HG03103 (cell line): Measurements from ENCODE around the gene TERT.

Experiments
- ATAC-seq: cut with Tn5 transposase; IDR thresholded peaks from one replicate; pipeline ENCODE4 v1.9.1; 2021; ENCODE audit warnings: low read depth; ENCODE audit not compliant: unreplicated experiment

TERT gene

DNA sequence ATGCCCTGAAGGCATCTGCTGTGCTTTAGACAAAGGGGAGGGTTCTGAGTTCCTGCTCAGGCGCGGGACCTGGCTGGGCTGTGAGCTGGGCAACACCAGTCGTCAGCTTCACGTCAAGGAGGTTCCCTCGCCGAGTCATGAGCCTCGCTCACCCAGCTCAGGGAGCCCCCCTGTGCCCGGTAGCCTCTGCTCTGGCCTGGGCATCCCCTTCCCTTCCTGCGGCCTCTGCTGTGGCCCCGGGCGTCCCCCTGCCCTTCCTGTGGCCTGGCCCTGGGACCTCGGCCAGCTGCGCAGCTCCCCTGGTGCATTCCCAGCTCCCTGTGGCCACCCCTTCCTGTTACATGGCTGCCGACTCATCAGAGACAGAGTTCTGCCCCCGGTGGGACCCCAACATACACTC, 29.8 kb downstream of the TERT start:
- no peak for ATAC-seq

DNA sequence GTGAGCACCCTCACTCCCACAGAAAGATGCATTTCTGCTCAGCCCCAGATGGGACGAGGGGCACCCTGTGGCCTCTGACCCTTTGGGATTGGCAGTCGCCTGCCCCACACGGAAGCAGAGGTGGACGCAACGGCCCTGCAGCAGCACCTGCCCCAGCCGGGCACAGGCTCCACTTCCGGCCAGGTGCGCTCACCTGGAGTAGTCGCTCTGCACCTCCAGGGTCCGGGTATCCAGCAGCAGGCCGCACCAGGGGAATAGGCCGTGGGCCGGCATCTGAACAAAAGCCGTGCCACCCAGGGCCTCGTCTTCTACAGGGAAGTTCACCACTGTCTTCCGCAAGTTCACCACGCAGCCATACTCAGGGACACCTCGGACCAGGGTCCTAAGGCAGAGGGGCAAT, 30.7 kb downstream of the TERT start:
- ATAC-seq, result no peak

DNA sequence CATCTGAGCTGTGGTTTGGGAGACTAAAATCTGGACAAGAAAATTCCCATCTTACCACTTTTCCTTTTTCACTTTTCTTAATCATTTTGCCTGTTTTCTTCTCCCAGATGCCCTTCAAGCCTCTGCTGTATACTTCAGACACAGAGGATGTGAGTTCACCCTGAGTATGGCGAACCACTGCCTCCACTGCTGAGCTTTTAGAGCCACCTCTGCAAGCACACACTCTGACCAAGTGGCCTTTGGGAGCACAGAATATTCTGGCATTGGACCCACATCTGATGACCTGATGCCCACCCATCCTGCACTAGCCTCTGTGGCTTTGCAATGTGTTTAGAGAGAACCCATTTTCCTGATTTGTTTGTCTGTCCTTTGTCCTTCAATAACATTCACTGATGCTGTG, 32.5 kb downstream of the TERT start:
- no peak for ATAC-seq

DNA sequence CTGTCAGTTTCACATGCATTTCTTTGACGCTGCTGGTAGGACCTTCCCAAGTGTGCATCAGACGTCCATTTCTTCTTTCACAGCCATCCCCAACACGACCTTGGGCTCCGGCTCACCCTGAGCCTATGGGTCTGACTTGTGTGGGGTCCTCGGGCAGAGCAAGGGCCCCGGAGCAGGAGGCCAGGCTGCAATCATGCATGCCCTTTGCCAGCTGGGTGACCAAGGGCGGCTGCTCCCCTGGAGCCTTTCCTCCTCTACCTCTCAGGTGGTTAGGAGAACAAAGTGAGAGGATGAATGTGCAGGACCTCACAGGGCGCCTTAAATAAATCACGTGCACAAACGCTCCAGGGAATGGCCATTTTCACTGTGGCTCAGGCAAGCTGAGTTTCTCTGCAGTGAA, 33.2 kb downstream of the TERT start:
- ATAC-seq, result no peak

DNA sequence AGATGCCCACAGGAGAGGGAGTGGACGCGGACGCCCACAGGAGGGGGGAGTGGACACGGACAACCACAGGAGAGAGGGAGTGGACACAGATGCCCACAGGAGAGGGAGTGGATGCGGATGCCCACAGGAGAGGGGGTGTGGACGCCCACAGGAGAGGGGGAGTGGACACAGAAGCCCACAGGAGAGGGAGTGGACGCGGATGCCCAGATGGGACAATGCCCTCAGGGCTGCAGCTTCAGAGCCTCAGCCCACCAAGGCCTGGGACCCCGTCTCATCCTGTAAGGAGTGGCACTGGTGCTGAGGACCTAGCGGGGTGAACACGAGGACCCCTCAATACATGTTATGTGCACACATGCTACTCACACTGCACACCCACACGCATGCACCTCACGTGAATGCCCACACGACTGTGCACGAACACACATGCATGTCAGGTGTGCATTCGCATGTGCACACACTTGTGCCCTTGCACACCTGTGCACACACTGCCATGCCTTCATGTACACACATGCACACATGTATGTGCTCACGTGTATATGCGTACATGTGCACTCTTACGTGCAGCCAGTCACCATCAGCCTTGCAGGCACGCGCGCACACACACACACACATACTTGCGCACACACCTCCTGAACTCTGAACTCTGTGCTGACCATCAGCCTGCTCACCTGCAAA, 34.9 kb downstream of the TERT start:
- ATAC-seq, result no peak

DNA sequence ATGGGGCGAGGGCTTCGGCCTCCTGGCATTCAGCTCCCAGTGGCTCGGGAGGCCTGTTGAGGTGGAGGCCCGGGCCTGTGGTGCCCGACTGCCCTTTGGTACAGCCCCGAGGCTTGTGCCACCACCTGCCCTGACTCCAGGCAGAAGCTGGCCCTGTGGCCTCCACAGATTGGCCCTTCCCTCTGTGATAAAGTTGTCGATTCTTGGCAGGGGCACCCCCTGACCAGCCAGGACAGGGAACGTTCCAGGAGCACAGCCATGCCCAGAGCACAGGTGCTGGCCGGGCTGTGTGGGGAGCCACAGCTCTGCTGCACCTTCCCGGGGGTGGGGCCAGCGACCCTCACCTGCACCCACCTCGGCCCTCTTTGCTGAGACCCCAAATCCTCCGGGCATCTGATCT, 37.0 kb downstream of the TERT start:
- ATAC-seq, result no peak

DNA sequence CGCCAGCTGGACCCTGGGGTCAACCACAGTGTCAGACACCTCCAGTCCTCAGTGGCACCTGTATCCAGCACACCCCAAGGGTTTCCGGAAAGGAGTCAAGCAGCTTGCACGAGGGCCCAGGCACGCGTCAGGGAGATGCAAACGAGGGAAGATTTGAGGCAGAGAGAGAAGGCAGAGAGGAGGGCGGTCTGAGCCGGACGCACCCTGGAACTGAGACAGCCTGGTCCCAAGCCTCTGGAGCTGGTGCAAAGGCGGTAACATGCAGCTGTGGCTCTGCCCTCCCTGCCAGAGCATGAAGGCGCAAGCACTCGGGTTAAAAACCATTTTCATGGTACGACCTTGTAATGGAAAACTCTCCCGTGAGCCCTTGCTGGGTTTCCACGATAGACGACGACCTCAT, 37.5 kb downstream of the TERT start:
- no peak for ATAC-seq

DNA sequence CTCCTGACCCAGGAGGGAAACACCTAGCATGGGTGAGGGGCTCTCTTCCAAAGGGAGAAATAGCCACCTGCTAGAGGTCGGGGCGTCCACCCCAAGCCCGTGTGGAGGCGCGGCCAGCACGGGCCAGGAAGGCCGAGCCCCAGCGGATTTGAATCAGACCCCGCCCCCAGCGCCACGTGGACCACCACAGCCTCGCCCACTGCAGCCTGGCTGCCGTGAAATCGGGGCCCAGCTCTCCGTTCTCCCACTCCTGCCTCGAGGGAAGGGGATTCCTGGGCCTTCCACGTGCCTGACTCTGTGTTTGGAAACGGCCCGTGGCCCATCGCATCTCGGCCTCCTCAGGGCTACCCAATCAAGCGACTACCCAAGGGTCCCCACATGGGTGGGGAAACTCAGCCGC, 38.1 kb downstream of the TERT start:
- no peak for ATAC-seq

DNA sequence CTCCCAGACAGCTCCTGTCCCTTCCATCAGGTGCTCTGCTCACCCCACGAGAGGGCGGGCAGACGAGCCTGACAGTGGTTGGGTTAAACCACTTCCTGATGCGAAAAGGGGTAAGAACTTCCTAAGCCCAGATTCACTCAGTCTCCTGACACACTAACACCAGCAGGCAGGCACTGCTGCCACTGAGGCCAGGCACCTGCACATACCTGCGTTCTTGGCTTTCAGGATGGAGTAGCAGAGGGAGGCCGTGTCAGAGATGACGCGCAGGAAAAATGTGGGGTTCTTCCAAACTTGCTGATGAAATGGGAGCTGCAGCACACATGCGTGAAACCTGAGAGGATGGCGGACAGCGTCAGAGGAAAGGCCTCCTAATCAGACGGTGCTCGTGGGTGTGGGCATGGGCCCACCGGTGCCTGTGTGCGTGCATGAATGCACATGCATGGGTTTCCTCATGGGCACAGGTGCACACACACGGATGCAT, 39.7 kb downstream of the TERT start:
- no peak for ATAC-seq

DNA sequence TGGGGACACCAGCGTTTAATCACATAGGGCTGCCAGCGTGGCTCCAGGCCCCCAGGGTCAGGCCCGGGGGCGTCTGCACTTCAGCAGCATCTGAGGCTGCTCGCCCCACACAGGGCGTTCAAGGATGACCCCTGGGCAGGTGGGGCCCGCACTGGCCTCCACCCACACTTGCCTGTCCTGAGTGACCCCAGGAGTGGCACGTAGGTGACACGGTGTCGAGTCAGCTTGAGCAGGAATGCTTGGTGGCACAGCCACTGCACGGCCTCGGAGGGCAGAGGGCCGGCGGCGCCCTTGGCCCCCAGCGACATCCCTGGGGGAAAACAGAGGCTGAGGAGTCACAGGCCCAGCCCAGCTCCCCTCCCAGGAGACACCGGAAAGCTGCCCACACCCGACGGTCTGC, 40.7 kb downstream of the TERT start:
- ATAC-seq, result no peak

DNA sequence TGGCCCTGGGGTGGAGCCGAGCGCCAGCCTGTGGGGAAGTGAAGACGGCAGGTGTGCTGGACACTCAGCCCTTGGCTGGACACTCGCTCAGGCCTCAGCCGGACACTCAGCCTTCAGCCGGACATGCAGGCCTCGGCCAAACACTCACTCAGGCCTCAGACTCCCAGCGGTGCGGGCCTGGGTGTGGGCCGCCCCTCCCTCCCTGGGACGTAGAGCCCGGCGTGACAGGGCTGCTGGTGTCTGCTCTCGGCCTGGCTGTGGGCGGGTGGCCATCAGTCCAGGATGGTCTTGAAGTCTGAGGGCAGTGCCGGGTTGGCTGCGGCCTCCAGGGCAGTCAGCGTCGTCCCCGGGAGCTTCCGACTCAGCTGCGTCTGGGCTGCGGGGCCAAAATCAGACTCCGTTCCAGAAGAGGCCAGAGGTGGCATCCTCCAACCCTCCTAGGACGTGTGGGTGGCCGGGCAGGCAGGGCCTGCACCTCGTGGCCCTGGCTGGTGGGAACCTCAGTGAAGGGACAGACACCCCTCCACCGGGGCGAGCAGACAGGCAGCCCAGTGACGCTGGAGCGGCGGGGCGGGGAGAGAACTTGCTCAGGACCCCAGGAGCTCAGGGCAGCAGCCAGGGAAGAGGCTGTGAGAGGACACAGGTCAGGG, 41.3 kb downstream of the TERT start:
- no peak for ATAC-seq

DNA sequence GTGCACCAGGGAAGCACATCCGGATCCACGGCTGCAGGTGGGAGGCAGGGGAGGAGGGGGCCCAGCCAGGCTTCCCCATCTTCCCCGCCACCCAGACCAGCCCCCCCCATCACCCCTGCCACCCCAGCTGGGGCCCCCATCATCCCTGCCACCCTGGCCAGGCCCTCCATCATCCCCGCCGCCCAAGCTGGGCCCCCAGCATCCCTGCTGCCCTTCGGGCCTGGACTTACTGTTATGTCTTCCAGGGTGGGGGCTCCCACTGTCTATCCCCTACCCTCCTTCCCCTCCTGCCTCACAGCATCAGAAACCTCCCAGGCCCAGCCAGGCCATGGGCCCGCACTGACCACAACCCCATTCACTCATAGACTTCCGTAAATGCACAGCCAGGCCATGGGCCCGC, 42.2 kb downstream of the TERT start:
- ATAC-seq, result no peak

DNA sequence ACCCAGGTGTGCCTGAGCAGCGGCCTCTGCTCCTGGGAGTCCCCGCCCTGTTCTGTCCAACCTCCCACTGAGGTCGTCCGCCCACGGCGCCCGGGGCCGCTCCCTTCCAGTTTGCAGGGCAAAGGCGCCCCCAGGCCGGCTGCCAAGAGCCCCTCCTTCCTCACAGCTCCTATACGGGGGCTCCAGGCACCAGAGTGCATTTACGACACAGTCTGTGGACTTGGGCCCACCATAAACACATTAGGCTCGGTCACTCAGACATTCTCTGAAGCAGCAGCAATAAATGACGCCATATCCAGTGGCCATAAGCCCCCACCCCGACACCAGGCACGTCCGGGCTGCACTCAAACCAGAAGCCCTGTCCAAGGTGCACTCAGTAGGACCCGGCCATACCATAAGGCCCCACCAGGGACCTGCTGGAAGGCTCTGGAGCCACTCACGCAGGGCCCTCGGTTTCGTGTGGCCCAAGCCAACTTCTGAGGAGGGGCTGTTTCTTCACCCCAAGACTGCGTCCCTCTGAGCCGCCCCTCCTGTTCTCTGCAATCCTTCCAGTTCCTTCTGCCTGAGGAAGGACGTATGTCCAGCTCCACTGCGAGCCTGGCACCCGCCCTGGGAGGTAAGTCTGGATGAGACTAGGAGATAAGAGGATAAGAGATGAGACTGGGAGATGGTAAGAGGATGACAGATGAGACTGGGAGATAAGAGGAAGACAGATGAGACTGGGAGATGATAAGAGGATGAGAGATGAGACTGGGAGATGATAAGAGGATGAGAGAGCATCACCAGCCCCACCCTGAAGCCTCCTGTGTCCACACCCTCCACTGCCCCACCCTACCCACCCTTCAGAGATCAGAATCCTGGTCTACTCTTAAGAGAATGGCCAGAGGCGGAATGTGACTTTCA, 42.9 kb downstream of the TERT start:
- ATAC-seq, result no peak

DNA sequence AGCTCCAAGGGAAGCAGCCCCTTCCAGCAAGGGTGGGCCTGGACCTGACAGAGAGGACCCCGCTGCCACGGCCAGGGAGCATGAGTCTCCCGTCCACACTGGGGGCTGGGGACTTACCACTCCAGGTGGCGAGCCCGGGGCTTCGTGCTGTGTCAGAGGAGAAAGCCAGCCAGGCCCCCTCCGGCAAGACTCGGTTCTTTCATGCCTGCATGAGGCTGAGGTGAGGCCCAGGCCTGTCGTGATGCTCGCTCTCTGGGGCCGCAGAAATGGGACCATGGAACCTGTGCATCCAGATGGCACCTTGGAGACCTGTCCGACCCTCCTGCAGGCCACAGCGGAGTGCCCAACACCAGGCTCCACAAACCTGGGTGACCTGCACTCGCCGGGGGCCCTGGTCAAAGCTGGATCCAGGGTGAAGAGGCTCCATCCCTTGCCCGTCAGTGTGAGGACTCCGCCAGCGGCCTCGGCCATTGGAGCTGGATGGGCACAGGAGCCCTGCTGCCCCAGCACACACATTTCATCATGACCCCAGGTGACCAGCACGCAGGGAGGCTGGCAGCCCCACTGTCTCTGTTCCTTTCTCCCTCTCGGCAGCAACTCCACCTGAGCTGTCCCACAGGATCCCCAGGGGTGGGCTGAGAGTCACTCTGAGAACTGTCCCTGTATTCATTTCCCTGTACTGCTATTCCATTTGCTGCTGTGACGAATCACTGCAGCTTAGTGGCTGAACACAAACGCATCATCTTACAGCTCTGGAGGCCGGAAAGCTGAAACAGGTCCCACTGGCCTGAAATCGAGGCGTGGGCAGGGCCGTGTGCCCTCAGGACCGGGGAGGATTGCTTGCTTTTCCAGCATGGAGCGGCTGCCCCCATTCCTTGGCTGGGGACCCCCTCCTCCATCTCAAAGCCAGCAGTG, 45.2 kb downstream of the TERT start:
- ATAC-seq, result no peak

DNA sequence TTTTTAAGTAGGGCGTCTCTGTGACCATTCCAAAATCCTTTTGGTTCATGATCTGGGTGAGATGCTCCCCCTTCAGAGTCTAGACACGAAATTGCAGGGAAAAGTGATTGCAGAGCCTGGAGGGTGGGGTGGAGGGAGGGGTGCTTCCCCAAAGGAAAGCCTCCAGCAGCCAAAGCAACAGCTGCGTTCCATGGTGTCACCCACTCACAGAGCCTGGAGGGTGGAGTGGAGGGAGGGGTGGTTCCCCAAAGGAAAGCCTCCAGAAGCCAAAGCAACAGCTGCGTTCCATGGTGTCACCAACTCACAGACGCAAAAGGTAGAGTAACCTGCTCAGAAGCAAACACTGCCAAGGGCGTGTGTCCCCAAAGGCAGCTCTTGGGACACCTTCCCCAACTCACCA, 47.1 kb downstream of the TERT start:
- ATAC-seq, result no peak

DNA sequence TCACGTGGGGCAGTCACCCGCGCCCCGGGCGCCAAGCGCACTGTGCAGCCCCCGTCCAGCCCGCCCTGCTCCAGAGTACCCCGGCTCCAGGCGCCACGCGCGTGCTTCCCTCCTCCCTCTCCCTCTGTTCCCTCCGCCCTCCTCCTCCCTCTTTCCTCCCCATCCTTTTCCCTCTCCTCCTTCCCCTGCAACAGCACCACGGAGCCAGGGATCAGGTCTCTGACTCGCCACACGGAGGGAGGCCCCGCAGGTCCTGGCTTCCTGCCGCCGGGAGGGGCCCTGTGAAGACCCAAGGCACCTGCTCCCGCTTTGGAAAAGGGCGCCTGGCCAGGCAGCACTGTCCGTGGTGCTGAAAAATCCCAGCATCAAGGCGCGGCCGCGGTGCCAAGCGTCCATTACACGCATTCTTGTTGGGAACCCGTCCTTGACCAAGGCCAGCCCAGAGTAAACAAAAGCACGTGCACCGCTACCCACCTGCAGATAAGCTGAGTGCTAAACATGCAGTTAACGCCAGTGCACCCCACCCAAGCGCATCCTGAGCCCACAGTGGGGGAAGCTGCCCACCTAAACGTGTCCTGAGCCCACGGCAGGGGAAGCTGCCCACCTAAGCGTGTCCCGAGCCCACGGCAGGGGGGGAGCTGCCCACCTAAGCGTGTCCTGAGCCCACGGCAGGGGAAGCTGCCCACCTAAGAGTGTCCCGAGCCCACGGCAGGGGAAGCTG, 48.0 kb downstream of the TERT start:
- no peak for ATAC-seq

DNA sequence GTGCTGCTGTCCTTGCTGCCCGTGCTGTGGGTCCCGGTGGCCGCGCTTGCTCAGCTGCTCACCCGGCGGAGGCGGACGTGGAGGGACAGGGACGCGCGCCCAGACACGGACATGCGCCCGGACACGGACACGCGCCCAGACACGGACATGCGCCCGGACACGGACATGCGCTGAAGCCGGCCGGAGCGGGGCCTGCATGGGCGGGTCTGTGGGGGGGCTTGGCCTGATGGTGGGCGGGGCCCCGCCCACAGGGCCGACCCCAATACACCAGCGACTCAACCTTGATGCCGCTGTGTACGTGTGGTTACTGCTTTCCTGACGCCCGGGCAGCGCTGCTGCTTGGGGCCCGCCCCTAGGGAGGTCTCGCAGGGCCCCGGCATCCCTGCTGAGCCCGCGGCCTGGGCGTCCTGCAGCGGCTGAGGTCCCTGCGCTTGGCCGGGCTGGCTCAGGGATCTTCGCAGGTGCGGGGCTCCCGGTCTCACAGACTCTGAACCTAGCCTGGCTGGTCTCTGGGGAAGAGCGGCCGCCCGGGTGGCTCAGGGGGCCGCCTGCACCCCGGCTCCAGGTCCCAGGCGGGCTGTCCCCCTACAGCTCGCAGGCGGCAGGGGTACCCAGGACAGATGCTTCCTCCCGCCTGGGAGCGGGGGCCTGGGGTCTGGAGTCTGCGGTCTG, 48.8 kb downstream of the TERT start:
- no peak for ATAC-seq

DNA sequence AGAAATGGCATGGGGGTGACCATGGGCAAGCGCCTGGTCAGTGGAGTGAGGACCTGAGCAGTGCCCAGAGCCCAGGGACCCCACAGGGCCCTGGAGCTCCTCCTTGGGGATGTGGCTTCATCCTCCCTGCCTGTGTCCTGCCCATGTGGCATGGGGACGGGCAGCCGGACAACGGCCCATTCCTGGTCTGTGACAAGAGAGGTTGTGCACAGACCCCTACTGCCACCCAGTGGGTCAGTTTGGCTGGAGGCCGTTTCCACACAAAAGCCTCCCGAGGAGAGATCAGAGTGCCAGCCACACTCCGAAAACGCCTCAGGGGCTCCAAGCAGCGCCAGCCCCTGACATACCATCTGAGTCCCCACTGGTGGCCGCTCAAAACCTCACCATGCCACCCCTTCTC, 49.9 kb downstream of the TERT start:
- ATAC-seq, result no peak

DNA sequence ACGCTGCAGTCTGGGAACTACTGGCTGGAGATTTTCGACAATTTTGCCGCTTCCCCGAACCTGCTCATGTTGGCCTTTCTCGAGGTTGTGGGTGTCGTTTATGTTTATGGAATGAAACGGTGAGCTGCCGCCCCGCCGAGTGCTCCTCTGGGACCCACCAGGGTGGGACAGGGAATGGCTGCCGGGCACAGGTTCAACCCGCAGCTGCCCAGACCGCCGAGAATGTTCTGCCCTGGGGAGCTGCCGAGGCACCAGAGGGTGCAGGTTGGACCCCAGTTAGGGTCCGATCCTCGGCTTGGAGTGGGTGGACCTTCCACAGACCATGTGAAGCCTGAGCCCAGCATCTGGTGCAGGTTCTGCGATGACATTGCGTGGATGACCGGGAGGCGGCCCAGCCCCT, 50.6 kb downstream of the TERT start:
- ATAC-seq, result no peak
